HL-60 (cell line): ENCODE measurements around the gene SNAP23.

Experiments used
- POLR2AphosphoS5 ChIP-seq: IDR thresholded peaks from 2 replicates; pipeline ENCODE4 v1.6.1; 2012; ENCODE audit warnings: low read depth
- TF ChIP-seq, protein P1 (sequence below): IDR thresholded peaks from one replicate; pipeline ENCODE4 v1.5.1; 2011; ENCODE audit warnings: low read length, control low read depth, inconsistent platforms; ENCODE audit not compliant: insufficient read depth
- TF ChIP-seq, protein P2 (sequence below): IDR thresholded peaks from 2 replicates; pipeline ENCODE4 v1.6.1; 2012; ENCODE audit warnings: low read depth; ENCODE audit not compliant: insufficient replicate concordance

DNA sequence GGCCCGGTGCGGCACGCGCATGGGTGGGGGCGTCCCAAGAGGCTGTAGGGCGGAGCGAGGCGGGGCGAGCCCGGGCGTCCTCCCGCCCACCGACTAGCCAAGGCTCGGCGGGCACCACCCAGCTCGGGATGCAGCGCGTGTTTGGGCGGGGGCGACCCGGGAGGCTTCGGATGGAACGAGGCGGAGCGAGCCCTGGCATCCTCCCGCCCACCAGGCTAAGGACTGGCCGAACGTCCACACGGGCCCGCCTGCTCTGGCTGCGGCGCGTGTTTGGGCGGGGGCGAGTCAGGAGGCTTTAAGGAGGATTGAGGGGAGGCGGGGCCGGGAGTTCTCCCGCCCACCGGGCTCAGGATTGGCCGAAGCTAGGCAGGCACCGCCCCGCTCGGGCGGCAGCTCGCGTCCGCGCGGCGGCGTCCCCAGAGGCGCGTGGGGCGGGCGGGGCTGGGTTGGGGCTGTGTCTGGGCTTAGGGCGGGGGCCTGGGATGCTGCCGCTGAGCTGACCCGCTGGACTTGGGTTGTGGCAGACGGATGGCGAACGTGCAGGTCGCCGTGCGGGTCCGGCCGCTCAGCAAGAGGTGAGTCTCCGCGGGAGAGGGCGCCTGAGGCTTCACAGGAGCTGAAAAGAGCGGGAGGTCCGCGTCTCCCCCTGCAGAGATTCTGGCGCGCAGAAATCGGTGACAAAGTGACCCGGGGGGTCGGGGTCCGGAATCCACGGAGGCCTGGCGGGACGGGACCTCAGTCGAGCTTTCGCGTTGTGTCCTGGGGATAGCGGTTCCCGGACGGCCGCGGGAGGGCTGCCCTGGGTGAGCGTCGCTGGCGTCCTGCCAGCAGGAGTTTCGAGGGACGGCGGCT lies 80.0 kb downstream of the SNAP23 start, which contains the start of gene STARD9:
- TF ChIP-seq, protein P1, sequence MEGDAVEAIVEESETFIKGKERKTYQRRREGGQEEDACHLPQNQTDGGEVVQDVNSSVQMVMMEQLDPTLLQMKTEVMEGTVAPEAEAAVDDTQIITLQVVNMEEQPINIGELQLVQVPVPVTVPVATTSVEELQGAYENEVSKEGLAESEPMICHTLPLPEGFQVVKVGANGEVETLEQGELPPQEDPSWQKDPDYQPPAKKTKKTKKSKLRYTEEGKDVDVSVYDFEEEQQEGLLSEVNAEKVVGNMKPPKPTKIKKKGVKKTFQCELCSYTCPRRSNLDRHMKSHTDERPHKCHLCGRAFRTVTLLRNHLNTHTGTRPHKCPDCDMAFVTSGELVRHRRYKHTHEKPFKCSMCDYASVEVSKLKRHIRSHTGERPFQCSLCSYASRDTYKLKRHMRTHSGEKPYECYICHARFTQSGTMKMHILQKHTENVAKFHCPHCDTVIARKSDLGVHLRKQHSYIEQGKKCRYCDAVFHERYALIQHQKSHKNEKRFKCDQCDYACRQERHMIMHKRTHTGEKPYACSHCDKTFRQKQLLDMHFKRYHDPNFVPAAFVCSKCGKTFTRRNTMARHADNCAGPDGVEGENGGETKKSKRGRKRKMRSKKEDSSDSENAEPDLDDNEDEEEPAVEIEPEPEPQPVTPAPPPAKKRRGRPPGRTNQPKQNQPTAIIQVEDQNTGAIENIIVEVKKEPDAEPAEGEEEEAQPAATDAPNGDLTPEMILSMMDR: no peak
- peak; percentile 44; the same call in 1 of the 2 replicates for TF ChIP-seq POLR2AphosphoS5
- TF ChIP-seq, protein P2, sequence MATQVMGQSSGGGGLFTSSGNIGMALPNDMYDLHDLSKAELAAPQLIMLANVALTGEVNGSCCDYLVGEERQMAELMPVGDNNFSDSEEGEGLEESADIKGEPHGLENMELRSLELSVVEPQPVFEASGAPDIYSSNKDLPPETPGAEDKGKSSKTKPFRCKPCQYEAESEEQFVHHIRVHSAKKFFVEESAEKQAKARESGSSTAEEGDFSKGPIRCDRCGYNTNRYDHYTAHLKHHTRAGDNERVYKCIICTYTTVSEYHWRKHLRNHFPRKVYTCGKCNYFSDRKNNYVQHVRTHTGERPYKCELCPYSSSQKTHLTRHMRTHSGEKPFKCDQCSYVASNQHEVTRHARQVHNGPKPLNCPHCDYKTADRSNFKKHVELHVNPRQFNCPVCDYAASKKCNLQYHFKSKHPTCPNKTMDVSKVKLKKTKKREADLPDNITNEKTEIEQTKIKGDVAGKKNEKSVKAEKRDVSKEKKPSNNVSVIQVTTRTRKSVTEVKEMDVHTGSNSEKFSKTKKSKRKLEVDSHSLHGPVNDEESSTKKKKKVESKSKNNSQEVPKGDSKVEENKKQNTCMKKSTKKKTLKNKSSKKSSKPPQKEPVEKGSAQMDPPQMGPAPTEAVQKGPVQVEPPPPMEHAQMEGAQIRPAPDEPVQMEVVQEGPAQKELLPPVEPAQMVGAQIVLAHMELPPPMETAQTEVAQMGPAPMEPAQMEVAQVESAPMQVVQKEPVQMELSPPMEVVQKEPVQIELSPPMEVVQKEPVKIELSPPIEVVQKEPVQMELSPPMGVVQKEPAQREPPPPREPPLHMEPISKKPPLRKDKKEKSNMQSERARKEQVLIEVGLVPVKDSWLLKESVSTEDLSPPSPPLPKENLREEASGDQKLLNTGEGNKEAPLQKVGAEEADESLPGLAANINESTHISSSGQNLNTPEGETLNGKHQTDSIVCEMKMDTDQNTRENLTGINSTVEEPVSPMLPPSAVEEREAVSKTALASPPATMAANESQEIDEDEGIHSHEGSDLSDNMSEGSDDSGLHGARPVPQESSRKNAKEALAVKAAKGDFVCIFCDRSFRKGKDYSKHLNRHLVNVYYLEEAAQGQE: no peak
